Loucy (cell line): ENCODE results near the gene CCDC9.

Experiments used
- EZH2phosphoT487 ChIP-seq: fragments of 200-600 bp; IDR thresholded peaks from 2 replicates; pipeline ENCODE4 v1.6.1; 2018; ENCODE audit warnings: antibody characterized with exemption, mild to moderate bottlenecking, moderate library complexity, borderline replicate concordance
- TF ChIP-seq, protein P1 (sequence below): fragments of 200-600 bp; sonication (generic); conservative IDR thresholded peaks from 2 replicates; pipeline ENCODE4 v1.5.1; 2014; ENCODE audit warnings: mild to moderate bottlenecking, antibody characterized with exemption, low read length

DNA sequence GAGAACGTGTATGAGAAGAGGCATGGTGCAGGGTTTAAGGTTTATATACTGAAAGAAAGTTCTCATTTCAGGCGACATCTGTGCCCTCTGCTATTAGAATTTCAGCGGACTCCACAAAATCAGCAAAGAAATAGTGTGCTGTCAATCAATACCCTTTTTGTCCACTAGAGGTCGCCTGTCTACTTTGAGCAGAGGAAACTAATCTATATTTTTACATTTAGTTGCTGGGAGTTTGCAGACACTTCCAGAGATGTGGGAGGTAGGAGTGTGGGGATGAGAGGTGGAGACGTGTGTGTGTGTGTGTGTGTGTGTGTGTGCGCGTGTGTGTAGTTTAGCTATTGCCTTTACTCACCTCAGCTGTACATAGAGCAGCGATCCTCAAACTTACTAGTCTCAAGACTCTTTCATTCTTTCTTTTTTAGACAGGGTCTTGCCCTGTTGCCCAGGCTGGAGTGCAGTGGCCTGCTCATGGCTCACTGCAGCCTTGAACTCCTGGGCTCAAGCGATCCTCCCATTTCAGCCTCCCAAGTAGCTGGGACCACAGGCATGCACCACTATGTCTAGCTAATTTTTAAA, 28.1 kb downstream of the CCDC9 start:
- TF ChIP-seq, protein P1, sequence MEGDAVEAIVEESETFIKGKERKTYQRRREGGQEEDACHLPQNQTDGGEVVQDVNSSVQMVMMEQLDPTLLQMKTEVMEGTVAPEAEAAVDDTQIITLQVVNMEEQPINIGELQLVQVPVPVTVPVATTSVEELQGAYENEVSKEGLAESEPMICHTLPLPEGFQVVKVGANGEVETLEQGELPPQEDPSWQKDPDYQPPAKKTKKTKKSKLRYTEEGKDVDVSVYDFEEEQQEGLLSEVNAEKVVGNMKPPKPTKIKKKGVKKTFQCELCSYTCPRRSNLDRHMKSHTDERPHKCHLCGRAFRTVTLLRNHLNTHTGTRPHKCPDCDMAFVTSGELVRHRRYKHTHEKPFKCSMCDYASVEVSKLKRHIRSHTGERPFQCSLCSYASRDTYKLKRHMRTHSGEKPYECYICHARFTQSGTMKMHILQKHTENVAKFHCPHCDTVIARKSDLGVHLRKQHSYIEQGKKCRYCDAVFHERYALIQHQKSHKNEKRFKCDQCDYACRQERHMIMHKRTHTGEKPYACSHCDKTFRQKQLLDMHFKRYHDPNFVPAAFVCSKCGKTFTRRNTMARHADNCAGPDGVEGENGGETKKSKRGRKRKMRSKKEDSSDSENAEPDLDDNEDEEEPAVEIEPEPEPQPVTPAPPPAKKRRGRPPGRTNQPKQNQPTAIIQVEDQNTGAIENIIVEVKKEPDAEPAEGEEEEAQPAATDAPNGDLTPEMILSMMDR, result peak; percentile 90
- no peak for TF ChIP-seq EZH2phosphoT487
